ENCODE data around the gene HTR7.

- TF ChIP-seq EZH2 (IDR thresholded peaks at IDR 0.05; ENCODE audit: borderline replicate concordance, low read length), result no peak
- TF ChIP-seq, protein P1, sequence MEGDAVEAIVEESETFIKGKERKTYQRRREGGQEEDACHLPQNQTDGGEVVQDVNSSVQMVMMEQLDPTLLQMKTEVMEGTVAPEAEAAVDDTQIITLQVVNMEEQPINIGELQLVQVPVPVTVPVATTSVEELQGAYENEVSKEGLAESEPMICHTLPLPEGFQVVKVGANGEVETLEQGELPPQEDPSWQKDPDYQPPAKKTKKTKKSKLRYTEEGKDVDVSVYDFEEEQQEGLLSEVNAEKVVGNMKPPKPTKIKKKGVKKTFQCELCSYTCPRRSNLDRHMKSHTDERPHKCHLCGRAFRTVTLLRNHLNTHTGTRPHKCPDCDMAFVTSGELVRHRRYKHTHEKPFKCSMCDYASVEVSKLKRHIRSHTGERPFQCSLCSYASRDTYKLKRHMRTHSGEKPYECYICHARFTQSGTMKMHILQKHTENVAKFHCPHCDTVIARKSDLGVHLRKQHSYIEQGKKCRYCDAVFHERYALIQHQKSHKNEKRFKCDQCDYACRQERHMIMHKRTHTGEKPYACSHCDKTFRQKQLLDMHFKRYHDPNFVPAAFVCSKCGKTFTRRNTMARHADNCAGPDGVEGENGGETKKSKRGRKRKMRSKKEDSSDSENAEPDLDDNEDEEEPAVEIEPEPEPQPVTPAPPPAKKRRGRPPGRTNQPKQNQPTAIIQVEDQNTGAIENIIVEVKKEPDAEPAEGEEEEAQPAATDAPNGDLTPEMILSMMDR (IDR thresholded peaks at IDR 0.05; ENCODE audit: low read length), result no peak
These were observed 20.4 kb downstream of the HTR7 start for GRCh38 chr10:90837486-90837885.

Measured in OCI-LY1 (cell line).